Activated naive CD4-positive, alpha-beta T cell treated with anti-CD3 and anti-CD28 coated beads for 36 hours (primary cell): ENCODE measurements around the gene FALEC. TPM values are rescaled to one million over a fixed set of nuclear protein-coding genes. Genes with fewer than 3 reads are reported as not detected.

ENCODE experiments used
- CTCF ChIA-PET: fragments of 350-600 bp; sonication (Branson Sonifier 250); formaldehyde crosslinking; loops from one replicate; lab custom pipeline; 2021; ENCODE audit warnings: antibody characterized with exemption; lab: Charles Lee
- DNase-seq: peaks from one replicate; pipeline ENCODE4 v3.0.0-alpha.2; 2020
- H3K27ac Mint-ChIP-seq: one replicate; pipeline ENCODE4 v1.8.0; 2021; ENCODE audit warnings: mild to moderate bottlenecking, mixed read lengths
- H3K27me3 Mint-ChIP-seq: one replicate; pipeline ENCODE4 v1.8.0; 2021; ENCODE audit warnings: low read depth, mixed read lengths
- H3K36me3 Mint-ChIP-seq: one replicate; pipeline ENCODE4 v1.8.0; 2021; ENCODE audit warnings: low read depth, mixed read lengths
- H3K4me1 Mint-ChIP-seq: one replicate; pipeline ENCODE4 v1.8.0; 2021; ENCODE audit warnings: low read depth, mixed read lengths
- H3K4me3 Mint-ChIP-seq: one replicate; pipeline ENCODE4 v1.8.0; 2021; ENCODE audit warnings: mild to moderate bottlenecking, moderate library complexity, mixed read lengths
- H3K9me3 Mint-ChIP-seq: one replicate; pipeline ENCODE4 v1.8.0; 2021; ENCODE audit warnings: mixed read lengths
- intact Hi-C: fragments of 100-400 bp; cut with micrococcal nuclease; formaldehyde crosslinking; loops from one replicate; pipeline ENCODE4 v1.15.1; 2023
- total RNA-seq, 2 experiments: library from RNA; stranded (reverse); gene quantifications; one replicate each; pipeline ENCODE4 v1.2.3, GENCODE V29; 2021

Gene FALEC
- total RNA-seq, 2 experiments from 2014 or later: not detected

DNA sequence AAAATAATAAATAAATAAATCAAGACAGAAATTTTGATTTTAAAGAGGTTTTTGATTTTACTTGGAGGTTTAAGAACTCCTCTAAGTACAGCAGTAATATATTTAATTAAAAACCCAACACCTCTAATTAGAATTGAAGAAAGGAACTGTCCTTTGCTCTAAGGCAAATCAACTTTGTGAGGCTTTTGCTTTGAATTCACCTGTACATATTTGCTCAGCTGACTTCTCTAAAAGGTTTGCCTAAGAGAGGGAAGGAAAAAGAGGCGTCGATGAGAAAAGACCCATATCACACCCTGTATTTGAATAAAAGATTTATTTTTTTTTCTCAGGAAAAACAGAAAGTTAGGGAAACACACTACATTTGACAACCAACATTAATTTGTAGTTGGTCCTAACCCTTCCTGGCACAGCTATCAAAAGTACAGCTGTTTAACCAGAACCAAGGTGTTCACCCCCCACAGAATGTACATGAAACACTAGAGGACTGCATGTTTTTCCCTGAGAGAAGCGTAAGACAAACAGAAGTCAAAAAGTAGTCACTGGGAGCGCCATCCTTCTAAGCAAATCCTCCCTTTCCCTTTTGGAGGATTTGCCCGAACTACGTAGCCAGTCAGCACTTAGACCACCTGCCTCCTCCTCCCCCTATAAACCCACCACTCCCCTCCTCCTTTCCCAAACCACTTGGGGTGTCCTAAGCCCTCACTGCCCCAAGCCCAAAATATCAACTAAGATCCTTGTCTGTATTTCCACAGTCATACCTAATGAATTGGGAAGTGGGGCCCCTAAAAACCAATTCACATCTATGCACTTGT, 58.9 kb downstream of the FALEC start:
- H3K4me3 Mint-ChIP-seq: peak overlapping the region; percentile 90
- no peak for DNase-seq
- intact Hi-C loops: no loop called here
- H3K36me3 Mint-ChIP-seq: peaks cover 92% of the 10 kb centered on the region
- H3K9me3 Mint-ChIP-seq: peaks cover 2% of the 10 kb centered on the region
- peak overlapping the region; percentile 96 for H3K27ac Mint-ChIP-seq
- H3K27me3 Mint-ChIP-seq: no peaks in the 10 kb centered on the region
- CTCF ChIA-PET: interaction anchor here (1.1 to 9.5 kb wide), 3 partner anchors 12 to 46 kb away, joined by 3 to 156 read pairs (median 4); no protein-coding TSS in a partner anchor
- H3K4me1 Mint-ChIP-seq: peaks cover 51% of the 10 kb centered on the region

DNA sequence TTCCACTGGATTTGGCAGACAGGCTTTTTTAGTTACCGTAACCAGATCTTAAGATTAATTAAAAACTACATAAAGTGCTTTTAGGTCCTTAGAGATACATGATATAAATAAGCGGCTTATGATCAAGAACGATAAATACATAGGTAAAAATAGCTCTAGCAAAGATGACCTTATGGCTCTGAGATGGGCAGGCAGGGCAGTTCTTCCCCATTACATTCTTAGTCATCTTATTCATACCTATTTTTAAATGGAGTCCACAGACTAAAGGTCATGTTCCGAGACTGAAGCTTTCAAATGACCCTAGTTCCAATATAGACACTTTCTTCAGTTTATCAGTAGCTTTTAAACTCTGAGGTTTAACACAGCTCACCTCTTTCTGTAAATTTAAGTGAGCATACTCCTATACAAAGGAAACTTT, 59.5 kb downstream of the FALEC start:
- no peaks in the 10 kb centered on the region for H3K27me3 Mint-ChIP-seq
- peaks cover 88% of the 10 kb centered on the region for H3K36me3 Mint-ChIP-seq
- CTCF ChIA-PET: interaction anchor here (0.7 to 9.5 kb wide), 5 partner anchors 12 to 273 kb away, joined by 3 to 156 read pairs (median 4); no protein-coding TSS in a partner anchor
- H3K4me3 Mint-ChIP-seq: peak overlapping the region; percentile 90
- no peak for DNase-seq
- peaks cover 45% of the 10 kb centered on the region for H3K4me1 Mint-ChIP-seq
- intact Hi-C loops: no loop called here
- peak overlapping the region; percentile 96 for H3K27ac Mint-ChIP-seq
- peaks cover 2% of the 10 kb centered on the region for H3K9me3 Mint-ChIP-seq

DNA sequence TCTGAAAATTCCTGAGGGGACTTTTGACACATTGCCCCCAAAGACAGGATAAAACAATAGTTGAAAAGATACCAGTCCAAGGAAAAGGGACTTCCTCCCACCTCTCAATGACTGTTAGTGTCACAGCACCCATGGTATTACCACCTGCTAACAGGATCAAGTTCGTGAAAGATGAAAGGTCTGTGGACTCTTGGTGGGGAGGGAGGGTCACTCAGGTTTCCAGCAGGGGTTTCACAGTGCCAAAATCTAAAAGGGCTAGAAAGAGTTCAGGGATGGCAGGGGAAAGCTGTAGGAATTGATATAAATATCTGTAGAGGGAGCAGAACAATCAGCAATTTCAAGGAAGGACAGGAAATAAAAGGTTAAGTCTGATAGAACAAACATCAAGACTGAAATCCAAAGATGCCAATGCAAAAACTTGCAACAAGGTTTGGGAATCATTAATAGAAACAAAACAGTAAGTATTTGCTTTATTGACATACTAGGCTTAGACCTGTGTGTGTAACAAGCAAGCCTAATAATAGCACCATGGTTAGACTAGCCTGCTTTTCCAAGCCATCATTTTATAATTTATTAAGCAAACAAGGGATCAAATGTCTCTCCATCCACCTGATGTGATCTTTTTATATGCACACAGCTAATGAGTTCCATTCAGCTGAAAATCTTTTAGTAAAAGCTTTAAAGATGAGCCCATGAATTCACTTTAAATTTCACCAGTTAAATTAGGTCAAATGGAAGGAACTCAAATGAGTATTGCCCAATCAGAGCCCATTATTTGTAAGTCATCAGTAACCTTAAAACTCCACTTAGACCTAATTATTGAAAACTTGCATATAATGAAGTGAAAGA, 60.2 kb downstream of the FALEC start:
- peaks cover 82% of the 10 kb centered on the region for H3K36me3 Mint-ChIP-seq
- H3K27me3 Mint-ChIP-seq: no peaks in the 10 kb centered on the region
- peak overlapping the region; percentile 96 for H3K27ac Mint-ChIP-seq
- peak overlapping the region; percentile 90 for H3K4me3 Mint-ChIP-seq
- CTCF ChIA-PET: interaction anchor here (0.7 to 9.5 kb wide), 6 partner anchors 8 to 273 kb away, joined by 3 to 156 read pairs (median 4); no protein-coding TSS in a partner anchor
- peaks cover 2% of the 10 kb centered on the region for H3K9me3 Mint-ChIP-seq
- peaks cover 45% of the 10 kb centered on the region for H3K4me1 Mint-ChIP-seq
- no peak for DNase-seq
- intact Hi-C loops: no loop called here

DNA sequence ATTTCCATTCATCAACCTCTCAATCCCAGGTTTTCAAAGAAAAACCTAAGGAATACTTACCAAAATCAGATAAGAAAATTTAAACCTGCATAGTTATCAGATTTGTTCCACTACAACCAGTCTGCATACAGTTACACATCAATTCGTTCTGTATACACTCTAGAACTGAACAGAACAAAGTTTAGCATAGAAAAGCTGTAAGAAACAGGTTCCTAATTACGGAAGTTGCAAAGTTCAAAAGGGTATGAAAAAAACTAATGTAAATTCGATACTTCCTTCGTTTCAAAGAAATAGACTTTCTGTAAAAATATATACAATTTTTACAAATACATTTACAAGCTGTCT, 60.8 kb downstream of the FALEC start:
- peaks cover 43% of the 10 kb centered on the region for H3K4me1 Mint-ChIP-seq
- intact Hi-C loops: no loop called here

DNA sequence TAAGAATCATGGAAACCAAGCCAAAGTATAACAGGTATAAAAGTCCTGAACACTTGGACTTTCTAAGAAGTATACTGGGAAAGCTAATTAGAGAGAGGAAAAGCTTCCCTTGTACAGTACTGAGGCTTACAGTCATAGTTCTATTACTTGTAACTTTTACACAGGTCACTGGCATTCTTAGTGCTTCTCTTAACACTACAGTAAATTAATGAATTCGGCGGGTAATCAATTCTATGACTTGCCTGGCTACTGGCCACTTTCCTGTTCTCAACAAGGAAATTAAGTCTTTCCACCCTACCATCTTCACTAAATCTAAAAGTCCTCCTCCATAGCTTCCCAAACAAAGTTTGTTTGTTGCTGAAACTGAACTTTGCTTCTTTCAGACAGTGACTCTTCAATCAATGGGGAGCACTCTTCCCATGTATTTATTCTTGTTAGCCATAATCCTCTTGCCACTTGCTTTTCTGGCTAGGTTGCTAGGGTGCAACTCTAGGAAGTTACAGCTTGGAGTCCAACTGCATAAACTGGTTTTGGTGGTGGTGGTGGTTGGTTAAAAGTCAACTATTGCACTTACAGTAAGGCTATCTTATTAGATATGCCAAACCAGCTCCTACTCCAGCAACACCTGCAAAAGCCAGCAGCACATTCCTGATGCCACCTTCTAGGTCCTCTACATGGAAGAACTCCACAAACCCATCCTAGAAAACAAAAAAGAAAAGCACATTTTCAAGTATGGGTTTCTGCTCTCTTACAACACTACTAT, 61.4 kb downstream of the FALEC start:
- Mint-ChIP-seq H3K36me3 (peaks cover 73% of the 10 kb centered on the region), H3K27me3 (no peaks in the 10 kb centered on the region), H3K4me3 (peak overlapping the region; percentile 90), H3K27ac (peak overlapping the region; percentile 96), H3K4me1 (peaks cover 37% of the 10 kb centered on the region), H3K9me3 (peaks cover 2% of the 10 kb centered on the region)
- intact Hi-C loops: no loop called here
- no peak for DNase-seq
- CTCF ChIA-PET: interaction anchor here (0.7 to 9.5 kb wide), 6 partner anchors 9 to 46 kb away, joined by 3 to 156 read pairs (median 6); no protein-coding TSS in a partner anchor

More for the DNA sequence above, 60.8 kb downstream of the FALEC start:
- Mint-ChIP-seq H3K4me3 (peak overlapping the region; percentile 90), H3K27me3 (no peaks in the 10 kb centered on the region), H3K36me3 (peaks cover 76% of the 10 kb centered on the region), H3K9me3 (peaks cover 2% of the 10 kb centered on the region), H3K27ac (peak overlapping the region; percentile 96)
- CTCF ChIA-PET: interaction anchor here (1.4 to 9.5 kb wide), 4 partner anchors 8 to 46 kb away, joined by 6 to 156 read pairs (median 6); no protein-coding TSS in a partner anchor
- no peak for DNase-seq

DNA sequence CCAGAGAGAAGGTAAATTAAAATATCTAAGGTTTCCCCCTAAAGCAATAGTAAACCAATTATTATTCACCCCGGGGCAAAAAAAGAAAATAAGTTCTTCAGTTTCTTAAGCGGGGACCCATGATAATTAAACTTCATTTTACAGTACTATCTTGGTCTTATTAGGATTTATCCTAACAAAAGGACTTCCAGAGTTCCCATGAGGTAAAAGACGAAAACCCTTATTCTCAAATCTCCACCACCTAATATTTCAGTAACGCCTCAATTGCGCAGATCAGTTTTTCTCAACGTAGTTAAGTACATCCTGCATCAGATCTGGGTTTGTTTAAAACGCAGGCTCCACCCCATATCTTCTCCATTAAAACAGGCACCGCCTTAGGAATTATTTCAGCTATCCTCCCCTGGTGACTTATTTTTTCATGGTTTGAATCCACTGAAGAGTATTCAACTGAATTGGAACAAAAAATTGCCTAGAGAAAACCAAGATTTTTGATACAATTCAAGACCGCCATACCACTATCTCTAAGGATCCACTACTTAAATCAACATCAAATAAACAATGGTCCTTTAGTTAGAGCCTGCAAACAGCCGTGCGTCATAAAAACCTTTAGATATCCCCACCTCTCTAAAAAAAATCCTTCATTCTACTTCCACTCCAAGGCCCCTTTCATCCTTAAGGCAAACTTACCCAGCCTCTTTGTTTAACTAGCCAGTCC, 62.2 kb downstream of the FALEC start:
- no peak for DNase-seq

DNA sequence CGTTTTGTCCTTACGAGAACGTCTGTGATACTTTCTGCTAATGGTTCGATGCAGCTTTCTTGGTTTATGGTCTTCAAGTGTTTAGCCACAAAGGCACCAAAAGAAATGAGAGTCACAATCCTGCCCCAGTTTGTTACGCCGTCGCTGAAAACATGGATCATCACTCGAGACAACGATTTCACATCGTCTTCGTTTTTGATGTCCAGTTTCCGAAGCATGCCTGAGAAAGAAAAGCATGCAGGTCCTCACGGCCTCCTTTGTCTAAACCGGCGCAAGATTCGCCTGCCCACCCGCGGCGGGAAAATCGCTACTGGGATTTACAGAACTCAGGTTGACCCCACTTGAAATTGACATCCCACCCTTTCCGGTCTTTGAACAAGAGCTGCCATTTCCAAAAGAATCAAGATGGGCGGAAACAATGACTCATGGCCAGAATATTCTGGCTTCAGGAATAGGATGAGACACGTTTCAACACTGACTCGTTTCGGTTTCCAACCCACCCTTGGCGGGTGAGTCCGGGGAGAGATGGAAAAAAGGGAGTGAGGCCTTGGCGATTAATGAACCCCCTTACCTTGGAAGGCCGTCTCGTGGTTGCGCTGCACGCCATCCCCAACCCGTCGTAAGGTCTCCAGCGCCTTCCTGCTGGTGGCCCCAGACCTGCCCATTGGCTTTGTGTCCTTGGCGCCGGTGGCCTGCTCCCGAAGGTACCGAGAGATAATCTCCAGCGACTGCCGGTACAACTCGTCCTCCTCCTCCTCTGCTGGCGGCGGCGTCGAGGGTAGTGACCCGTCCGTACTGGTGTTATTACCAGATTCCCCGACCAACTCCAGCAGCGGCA, 62.9 kb downstream of the FALEC start:
- Mint-ChIP-seq H3K9me3 (no peaks in the 10 kb centered on the region), H3K36me3 (peaks cover 58% of the 10 kb centered on the region), H3K4me1 (peaks cover 24% of the 10 kb centered on the region), H3K27ac (peak overlapping the region; percentile 96), H3K4me3 (peak overlapping the region; percentile 90), H3K27me3 (no peaks in the 10 kb centered on the region)
- intact Hi-C loops: loop anchor here (1.0 kb wide), 7 partner anchors 11 to 430 kb away; partner anchors contain the start of genes ARNT, ENSA and PRUNE1
- DNase-seq: peak; percentile 82
- CTCF ChIA-PET: interaction anchor here (1.1 to 2.6 kb wide), 5 partner anchors 8 to 44 kb away, joined by 4 to 25 read pairs (median 7); no protein-coding TSS in a partner anchor

More for the DNA sequence above, 62.2 kb downstream of the FALEC start:
- CTCF ChIA-PET: interaction anchor here (0.7 to 9.5 kb wide), 8 partner anchors 10 to 45 kb away, joined by 3 to 156 read pairs (median 6); no protein-coding TSS in a partner anchor
- Mint-ChIP-seq H3K36me3 (peaks cover 65% of the 10 kb centered on the region), H3K27me3 (no peaks in the 10 kb centered on the region), H3K27ac (peak overlapping the region; percentile 96), H3K4me3 (peak overlapping the region; percentile 90), H3K4me1 (peaks cover 32% of the 10 kb centered on the region), H3K9me3 (no peaks in the 10 kb centered on the region)
- intact Hi-C loops: loop anchor here (1.0 kb wide), 1 partner anchor 431 kb away; the partner anchor contains the start of gene PRUNE1

DNA sequence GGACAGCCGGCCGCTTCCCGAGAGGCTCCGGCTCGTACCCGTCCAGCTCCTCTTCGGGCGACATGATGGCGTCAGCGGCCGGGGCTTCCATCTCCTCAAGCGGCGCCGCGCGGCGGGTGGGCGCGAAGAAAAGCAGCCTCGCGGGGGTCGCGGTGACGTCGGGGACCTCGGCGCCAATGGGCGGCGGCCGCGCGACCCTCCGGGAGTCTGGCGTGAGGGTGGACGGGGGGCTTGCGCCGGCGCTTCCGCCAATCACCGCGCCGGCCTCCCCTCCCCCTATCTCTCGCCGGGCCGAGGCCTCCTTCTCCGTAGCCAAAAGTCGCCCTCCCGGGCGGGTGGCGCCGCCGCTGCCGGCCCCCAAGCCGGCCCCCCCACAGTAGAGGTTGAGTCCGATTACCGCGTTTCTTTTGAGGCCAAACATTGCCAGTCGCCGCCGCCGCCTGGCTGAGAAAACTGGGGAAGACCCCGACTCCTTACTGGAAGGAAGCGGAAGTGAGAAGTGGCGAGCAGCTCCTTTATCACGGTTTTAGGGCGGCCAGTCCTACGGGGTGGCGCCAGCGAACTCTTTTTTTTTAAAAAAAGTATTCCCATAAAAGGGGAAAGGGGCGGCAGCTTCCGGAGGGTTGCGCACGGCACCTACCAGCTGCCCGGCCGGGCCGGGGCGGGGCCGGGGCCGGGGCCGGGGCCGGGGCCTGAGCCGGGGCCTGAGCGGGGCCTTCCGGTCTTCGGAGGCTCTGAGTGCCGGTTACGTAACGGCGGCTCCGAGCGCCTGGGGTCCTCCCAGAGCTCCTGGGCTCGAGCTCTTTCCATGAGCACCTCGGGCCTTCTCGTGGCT, 63.8 kb downstream of the FALEC start, which contains the start of gene MCL1:
Gene MCL1, minus strand, starts transcription at position 501 of the 835 bp plus-strand sequence. Its CDS starts 80 bp downstream, at position 421.
- Mint-ChIP-seq H3K36me3 (peaks cover 50% of the 10 kb centered on the region), H3K4me1 (peaks cover 19% of the 10 kb centered on the region), H3K27ac (peak within 1 kb of the TSS; percentile 99), H3K9me3 (no peaks in the 10 kb centered on the region), H3K27me3 (no peaks in the 10 kb centered on the region), H3K4me3 (peak within 1 kb of the TSS; percentile 90)
- peak; percentile 95 for DNase-seq
- intact Hi-C loops: loop anchor here (1.0 kb wide), 6 partner anchors 12 to 297 kb away; partner anchors contain the start of genes ARNT and ENSA
- CTCF ChIA-PET: interaction anchor here (0.7 to 2.6 kb wide), 11 partner anchors 9 to 185 kb away, joined by 3 to 25 read pairs (median 4); no protein-coding TSS in a partner anchor

DNA sequence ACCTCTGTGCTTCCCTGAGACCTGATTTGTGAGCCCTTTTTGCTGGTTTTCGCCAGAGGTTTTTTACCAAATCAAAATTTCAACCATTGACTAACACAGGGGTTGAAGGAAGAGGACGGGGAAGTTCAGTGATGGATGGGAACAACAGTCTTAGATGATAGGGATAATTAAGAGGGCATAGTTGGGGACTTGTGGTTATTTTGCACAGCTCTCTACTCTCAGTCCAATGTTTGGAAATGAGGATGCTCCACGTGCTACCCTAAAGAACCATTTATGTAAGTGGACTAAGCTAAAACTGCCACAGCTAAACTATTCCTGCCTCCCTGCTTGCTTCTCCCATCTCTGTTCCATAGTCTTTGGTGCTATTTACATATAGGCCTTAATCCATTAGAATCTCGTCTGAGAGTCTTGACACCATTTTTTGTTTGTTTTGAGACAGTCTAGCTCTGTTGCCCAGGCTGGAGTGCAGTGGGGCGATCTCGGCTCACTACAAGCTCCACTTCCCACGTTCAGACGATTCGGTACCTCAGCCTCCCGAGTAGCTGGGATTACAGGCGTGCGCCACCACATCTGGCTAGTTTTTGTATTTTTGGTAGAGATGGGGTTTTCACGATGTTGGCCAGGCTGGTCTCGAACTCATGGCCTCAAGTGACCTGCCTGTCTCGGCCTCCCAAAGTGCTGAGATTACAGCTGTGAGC, 64.5 kb downstream of the FALEC start:
- CTCF ChIA-PET: interaction anchor here (0.7 to 2.5 kb wide), 9 partner anchors 10 to 184 kb away, joined by 3 to 25 read pairs (median 4); no protein-coding TSS in a partner anchor
- Mint-ChIP-seq H3K27me3 (no peaks in the 10 kb centered on the region), H3K4me3 (peak overlapping the region; percentile 90), H3K27ac (peak overlapping the region; percentile 96), H3K9me3 (no peaks in the 10 kb centered on the region), H3K4me1 (peaks cover 14% of the 10 kb centered on the region), H3K36me3 (peaks cover 43% of the 10 kb centered on the region)
- intact Hi-C loops: loop anchor here (1.0 kb wide), 6 partner anchors 13 to 296 kb away; partner anchors contain the start of genes ARNT and ENSA
- no peak for DNase-seq
